ENCODE measurements around the gene RPL39.
A peak's percentile ranks its signal among the peaks of the same experiment; 100 is the strongest.
"Not testable (repeated sequence)": the region's sequence is repeated elsewhere in the genome, so short reads cannot be mapped to it uniquely, and the experiment has no call there.

RPL39 gene

GRCh38 chrX:119801253-119802221 is 10.1 kb upstream of the RPL39 start:
- H3K9me3 ChIP-seq (ENCODE audit: insufficient read depth, low read depth, low read length), result no peaks in the 10 kb centered on the region
- no peaks in the 10 kb centered on the region for H3K36me3 ChIP-seq (ENCODE audit: insufficient read depth, low read length)
- no peak overlapping the region for H3K9ac ChIP-seq (ENCODE audit: low read depth, low read length)
- H3K27ac ChIP-seq (ENCODE audit: low read depth, low read length), result no peak overlapping the region
- WGBS, result 91% methylated on average over 2 of the region's 2 CpGs
- H3K4me3 ChIP-seq (ENCODE audit: low read length), result no peak overlapping the region
- no peaks in the 10 kb centered on the region for H3K27me3 ChIP-seq (ENCODE audit: insufficient read depth, low read length)
- no peaks in the 10 kb centered on the region for H3K4me1 ChIP-seq (ENCODE audit: insufficient read depth, low read length)

- under 1% methylated on average over 31 of the region's 31 CpGs for WGBS
- H3K9ac ChIP-seq (ENCODE audit: low read depth, low read length), result peak overlapping the region; percentile 99
- H3K9me3 ChIP-seq (ENCODE audit: insufficient read depth, low read depth, low read length), result no peaks in the 10 kb centered on the region
- peak overlapping the region; percentile 98 for H3K27ac ChIP-seq (ENCODE audit: low read depth, low read length)
- H3K27me3 ChIP-seq (ENCODE audit: insufficient read depth, low read length), result no peaks in the 10 kb centered on the region
- peak overlapping the region; percentile 99 for H3K4me3 ChIP-seq (ENCODE audit: low read length)
- 0 out of 2 replicates have a peak, but pooled peaks cover 7% of the 10 kb centered on the region for H3K4me1 ChIP-seq (ENCODE audit: insufficient read depth, low read length)
- H3K36me3 ChIP-seq (ENCODE audit: insufficient read depth, low read length), result peaks cover 42% of the 10 kb centered on the region
Measured at GRCh38 chrX:119790977-119791436, 423 bp downstream of the RPL39 start.

- H3K4me1 ChIP-seq (ENCODE audit: insufficient read depth, low read length), result 0 out of 2 replicates have a peak, but pooled peaks cover 7% of the 10 kb centered on the region
- no peaks in the 10 kb centered on the region for H3K27me3 ChIP-seq (ENCODE audit: insufficient read depth, low read length)
- H3K27ac ChIP-seq (ENCODE audit: low read depth, low read length), result no peak overlapping the region
- peaks cover 73% of the 10 kb centered on the region for H3K36me3 ChIP-seq (ENCODE audit: insufficient read depth, low read length)
- H3K4me3 ChIP-seq (ENCODE audit: low read length), result no peak overlapping the region
- H3K9me3 ChIP-seq (ENCODE audit: insufficient read depth, low read depth, low read length), result no peaks in the 10 kb centered on the region
- 86% methylated on average over 12 of the region's 14 CpGs for WGBS
- H3K9ac ChIP-seq (ENCODE audit: low read depth, low read length), result no peak overlapping the region
Measured at GRCh38 chrX:119784747-119785446, 6.5 kb downstream of the RPL39 start.

- H3K4me3 ChIP-seq (ENCODE audit: low read length), result no peak overlapping the region
- peaks cover 55% of the 10 kb centered on the region for H3K36me3 ChIP-seq (ENCODE audit: insufficient read depth, low read length)
- no peaks in the 10 kb centered on the region for H3K4me1 ChIP-seq (ENCODE audit: insufficient read depth, low read length)
- 91% methylated on average over 5 of the region's 5 CpGs for WGBS
- H3K9ac ChIP-seq (ENCODE audit: low read depth, low read length), result no peak overlapping the region
- no peak overlapping the region for H3K27ac ChIP-seq (ENCODE audit: low read depth, low read length)
- H3K9me3 ChIP-seq (ENCODE audit: insufficient read depth, low read depth, low read length), result no peaks in the 10 kb centered on the region
- no peaks in the 10 kb centered on the region for H3K27me3 ChIP-seq (ENCODE audit: insufficient read depth, low read length)
Measured at GRCh38 chrX:119783026-119783425, 8.4 kb downstream of the RPL39 start.

- 92% methylated on average over 3 of the region's 5 CpGs for WGBS
Measured at GRCh38 chrX:119778829-119779228, 12.6 kb downstream of the RPL39 start.

GRCh38 chrX:119775517-119776238 is 15.8 kb downstream of the RPL39 start:
- WGBS, result 90% methylated on average over 15 of the region's 15 CpGs
- no peak overlapping the region for H3K27ac ChIP-seq (ENCODE audit: low read depth, low read length)
- H3K9ac ChIP-seq (ENCODE audit: low read depth, low read length), result no peak overlapping the region

More at GRCh38 chrX:119778829-119779228, 12.6 kb downstream of the RPL39 start:
- Histone ChIP-seq H3K9me3 (ENCODE audit: insufficient read depth, low read depth, low read length) (no peaks in the 10 kb centered on the region), H3K27me3 (ENCODE audit: insufficient read depth, low read length) (no peaks in the 10 kb centered on the region), H3K4me3 (ENCODE audit: low read length) (no peak overlapping the region), H3K4me1 (ENCODE audit: insufficient read depth, low read length) (no peaks in the 10 kb centered on the region), H3K27ac (ENCODE audit: low read depth, low read length) (no peak overlapping the region), H3K9ac (ENCODE audit: low read depth, low read length) (no peak overlapping the region), H3K36me3 (ENCODE audit: insufficient read depth, low read length) (peaks cover 15% of the 10 kb centered on the region; the same call in 1 of the 2 replicates)

GRCh38 chrX:119769388-119769787 is 22.0 kb downstream of the RPL39 start:
- H3K4me1 ChIP-seq (ENCODE audit: insufficient read depth, low read length); H3K4me3 ChIP-seq (ENCODE audit: low read length); H3K9ac ChIP-seq (ENCODE audit: low read depth, low read length); H3K36me3 ChIP-seq (ENCODE audit: insufficient read depth, low read length); H3K27ac ChIP-seq (ENCODE audit: low read depth, low read length); H3K9me3 ChIP-seq (ENCODE audit: insufficient read depth, low read depth, low read length); H3K27me3 ChIP-seq (ENCODE audit: insufficient read depth, low read length): not testable (repeated sequence)
- WGBS, result 90% methylated on average over 2 of the region's 3 CpGs

More at GRCh38 chrX:119775517-119776238, 15.8 kb downstream of the RPL39 start:
- Histone ChIP-seq H3K27me3 (ENCODE audit: insufficient read depth, low read length) (no peaks in the 10 kb centered on the region), H3K9me3 (ENCODE audit: insufficient read depth, low read depth, low read length) (no peaks in the 10 kb centered on the region), H3K4me1 (ENCODE audit: insufficient read depth, low read length) (no peaks in the 10 kb centered on the region), H3K36me3 (ENCODE audit: insufficient read depth, low read length) (no peaks in the 10 kb centered on the region), H3K4me3 (ENCODE audit: low read length) (no peak overlapping the region)

GRCh38 chrX:119768436-119768835 is 23.0 kb downstream of the RPL39 start:
- not testable (repeated sequence) for H3K27me3 ChIP-seq (ENCODE audit: insufficient read depth, low read length); H3K4me1 ChIP-seq (ENCODE audit: insufficient read depth, low read length); H3K9me3 ChIP-seq (ENCODE audit: insufficient read depth, low read depth, low read length); H3K36me3 ChIP-seq (ENCODE audit: insufficient read depth, low read length); H3K4me3 ChIP-seq (ENCODE audit: low read length); H3K9ac ChIP-seq (ENCODE audit: low read depth, low read length); H3K27ac ChIP-seq (ENCODE audit: low read depth, low read length)
- WGBS, result 95% methylated on average over 10 of the region's 11 CpGs

GRCh38 chrX:119763836-119764387 is 27.5 kb downstream of the RPL39 start:
- peaks cover 15% of the 10 kb centered on the region for H3K27me3 ChIP-seq (ENCODE audit: insufficient read depth, low read length)
- H3K4me1 ChIP-seq (ENCODE audit: insufficient read depth, low read length), result peaks cover 7% of the 10 kb centered on the region; the same call in 1 of the 2 replicates
- no peak overlapping the region for H3K4me3 ChIP-seq (ENCODE audit: low read length)
- H3K27ac ChIP-seq (ENCODE audit: low read depth, low read length), result no peak overlapping the region
- no peaks in the 10 kb centered on the region for H3K36me3 ChIP-seq (ENCODE audit: insufficient read depth, low read length)
- 91% methylated on average over 6 of the region's 6 CpGs for WGBS
- no peak overlapping the region for H3K9ac ChIP-seq (ENCODE audit: low read depth, low read length)
- H3K9me3 ChIP-seq (ENCODE audit: insufficient read depth, low read depth, low read length), result no peaks in the 10 kb centered on the region

- Histone ChIP-seq H3K27me3 (ENCODE audit: insufficient read depth, low read length) (peaks cover 18% of the 10 kb centered on the region), H3K36me3 (ENCODE audit: insufficient read depth, low read length) (no peaks in the 10 kb centered on the region), H3K9ac (ENCODE audit: low read depth, low read length) (no peak overlapping the region), H3K27ac (ENCODE audit: low read depth, low read length) (no peak overlapping the region; the same call in 1 of the 2 replicates), H3K9me3 (ENCODE audit: insufficient read depth, low read depth, low read length) (no peaks in the 10 kb centered on the region), H3K4me3 (ENCODE audit: low read length) (no peak overlapping the region), H3K4me1 (ENCODE audit: insufficient read depth, low read length) (peaks cover 7% of the 10 kb centered on the region; the same call in 1 of the 2 replicates)
- WGBS, result 53% methylated on average over 7 of the region's 7 CpGs
Measured at GRCh38 chrX:119763181-119763580, 28.2 kb downstream of the RPL39 start.
